Stimulated activated CD8-positive, alpha-beta memory T cell treated with anti-CD3 and anti-CD28 coated beads, Interleukin-12 subunit alpha, Interleukin-12 subunit beta, amount 100 ng/mL, for 4 hours (primary cell): ENCODE measurements around the gene NEK1.
"Not testable (repeated sequence)": the region's sequence is repeated elsewhere in the genome, so short reads cannot be mapped to it uniquely, and the experiment has no call there.

ENCODE experiments used
- DNase-seq: peaks from one replicate; pipeline ENCODE4 v3.0.0-alpha.2; 2020; ENCODE audit warnings: low read depth

Gene NEK1

DNA sequence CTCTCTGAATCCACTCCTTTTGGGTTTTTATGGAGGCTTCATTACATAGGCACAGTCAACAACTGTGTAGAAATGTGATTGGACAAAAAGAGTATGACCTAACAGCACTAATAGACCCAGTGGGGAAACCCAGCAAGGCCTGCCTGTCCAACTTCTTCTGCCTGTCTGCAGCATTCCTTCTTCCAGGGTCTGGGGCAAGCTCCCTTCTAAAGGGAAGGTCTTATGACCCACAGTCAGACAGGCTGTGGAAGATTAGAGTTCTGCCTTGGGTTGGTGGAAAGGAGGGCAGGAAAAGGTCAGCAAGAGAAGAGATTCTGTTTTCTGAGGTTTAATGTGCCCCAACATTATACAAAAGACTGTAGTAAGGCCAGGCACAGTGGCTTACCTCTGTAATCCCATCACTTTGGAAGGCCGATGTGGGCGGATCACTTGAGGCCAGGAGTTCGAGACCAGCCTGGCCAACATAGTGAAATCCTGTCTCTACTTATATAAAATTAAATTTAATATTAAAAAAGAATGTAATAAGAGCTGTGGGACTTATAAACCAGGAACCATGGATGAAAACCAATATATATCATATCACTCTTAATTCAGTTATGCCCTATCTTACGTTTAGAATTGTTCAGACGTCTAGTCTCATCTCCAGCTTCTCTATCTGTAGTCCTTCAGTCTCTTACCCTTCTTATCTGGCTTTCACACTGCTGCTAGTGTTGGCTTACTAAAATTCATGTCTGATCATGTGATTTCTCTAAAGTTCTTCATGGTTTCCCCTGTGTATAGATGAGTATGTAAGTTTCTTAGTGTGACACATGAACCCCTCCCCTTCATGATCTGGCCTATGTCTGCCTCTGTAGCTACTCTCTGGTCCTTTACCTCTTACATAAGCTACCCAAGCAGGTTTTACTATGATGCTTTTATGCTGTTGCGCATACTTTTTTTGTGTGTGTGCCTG is 14.2 kb upstream of the NEK1 start:
- DNase-seq: no peak

DNA sequence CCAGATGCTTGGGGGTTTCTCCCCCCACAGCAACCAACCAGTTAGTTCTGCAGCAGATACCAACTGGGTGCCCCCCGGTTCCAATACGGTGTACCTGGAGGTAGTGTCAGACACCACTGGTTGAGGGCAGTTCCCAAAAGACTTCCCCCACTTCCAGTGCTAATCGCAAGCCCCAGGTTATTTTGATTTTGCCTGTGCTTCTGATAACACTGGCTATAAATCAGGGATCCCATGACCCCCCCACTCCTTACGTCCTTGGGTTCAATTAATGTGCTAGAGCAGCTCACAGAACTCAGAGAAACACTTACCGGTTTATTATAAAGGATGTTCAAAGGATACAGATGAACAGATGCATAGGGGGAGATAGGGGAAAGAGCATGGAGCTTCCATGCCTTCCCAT is 13.5 kb upstream of the NEK1 start:
- DNase-seq: no peak

DNA sequence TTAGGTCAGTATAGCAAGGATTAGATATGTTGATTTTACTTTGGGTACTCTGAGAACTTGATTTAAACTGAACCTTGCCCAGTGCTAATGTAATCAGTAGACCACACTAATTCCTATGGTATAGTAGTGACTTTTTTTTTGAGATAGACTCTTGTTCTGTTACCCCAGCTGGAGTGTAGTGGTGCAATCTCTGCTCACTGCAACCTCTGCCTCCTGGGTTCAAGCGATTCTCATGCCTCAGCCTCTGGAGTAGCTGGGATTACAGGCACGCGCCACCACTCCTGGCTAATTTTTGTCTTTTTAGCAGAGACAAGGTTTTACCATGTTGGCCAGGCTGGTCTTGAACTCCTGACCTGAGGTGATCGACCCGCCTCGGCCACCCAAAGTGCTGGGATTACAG is 11.6 kb upstream of the NEK1 start:
- DNase-seq: not testable (repeated sequence)

DNA sequence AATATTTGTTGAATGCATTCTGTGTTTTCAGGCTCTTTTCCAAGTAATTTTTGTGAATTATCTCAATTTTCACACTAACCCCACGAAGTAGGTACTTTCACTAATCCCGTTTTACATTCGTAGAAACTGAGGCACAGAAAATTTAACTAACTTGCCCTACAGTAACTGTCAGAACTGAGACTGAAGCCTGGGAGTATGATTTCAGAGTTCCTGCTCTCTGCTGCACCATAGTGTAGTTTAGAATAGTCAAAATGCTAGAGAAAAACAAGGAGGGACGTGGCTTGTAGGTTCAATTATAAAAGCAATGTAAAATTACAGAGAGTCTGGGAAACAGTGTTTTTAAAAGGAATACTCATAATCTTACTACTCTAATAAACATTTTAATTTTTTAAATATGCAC is 10.2 kb upstream of the NEK1 start:
- DNase-seq: no peak

DNA sequence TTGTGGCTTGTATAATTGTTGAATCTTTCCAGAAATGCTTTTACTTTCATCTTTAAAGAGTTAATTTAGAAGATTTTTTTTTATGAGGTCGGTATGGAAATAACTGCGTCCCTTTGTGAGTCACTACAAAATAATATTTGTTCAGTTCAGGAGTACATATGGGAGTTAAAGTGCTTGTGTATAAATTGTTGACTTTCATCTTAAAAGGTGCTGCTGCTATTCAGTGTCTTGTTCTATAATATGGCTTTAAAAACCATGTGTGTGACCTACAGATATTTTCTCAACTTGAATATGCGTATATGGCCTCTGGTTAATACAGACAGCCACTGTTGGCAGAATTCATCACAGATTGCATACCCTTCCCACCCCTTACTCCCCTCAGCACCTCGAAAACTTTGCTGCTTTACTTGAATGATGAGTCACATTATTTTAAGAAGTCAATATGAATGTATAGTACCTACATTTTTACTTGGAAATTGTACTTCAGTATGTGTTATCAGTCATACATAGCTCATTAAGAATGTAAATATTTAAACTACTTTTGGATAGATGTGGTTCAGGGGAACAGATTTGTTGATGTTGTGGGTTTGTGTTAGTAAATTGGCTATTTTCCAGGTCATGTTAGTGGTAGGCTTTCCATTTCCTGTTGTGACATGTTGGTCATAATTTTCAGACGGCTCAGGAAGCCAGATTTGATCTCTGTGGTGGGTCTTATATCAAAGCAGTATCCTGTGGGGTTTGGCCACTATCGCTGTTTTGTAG is 9.5 kb upstream of the NEK1 start:
- no peak for DNase-seq

DNA sequence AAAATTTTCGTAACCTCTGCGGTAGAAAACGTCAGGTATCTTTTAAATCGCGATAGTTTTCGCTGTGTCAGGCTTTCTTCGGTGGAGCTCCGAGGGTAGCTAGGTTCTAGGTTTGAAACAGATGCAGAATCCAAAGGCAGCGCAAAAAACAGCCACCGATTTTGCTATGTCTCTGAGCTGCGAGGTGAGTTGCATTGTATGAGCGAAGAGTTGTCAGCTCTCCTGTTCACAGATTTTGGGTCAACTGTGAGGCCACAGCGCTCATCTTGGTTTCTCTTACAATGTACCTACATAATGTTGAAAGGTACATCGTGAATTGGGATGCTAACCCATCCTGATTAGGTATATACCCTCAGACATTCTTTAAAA is 8.5 kb upstream of the NEK1 start:
- DNase-seq: no peak

DNA sequence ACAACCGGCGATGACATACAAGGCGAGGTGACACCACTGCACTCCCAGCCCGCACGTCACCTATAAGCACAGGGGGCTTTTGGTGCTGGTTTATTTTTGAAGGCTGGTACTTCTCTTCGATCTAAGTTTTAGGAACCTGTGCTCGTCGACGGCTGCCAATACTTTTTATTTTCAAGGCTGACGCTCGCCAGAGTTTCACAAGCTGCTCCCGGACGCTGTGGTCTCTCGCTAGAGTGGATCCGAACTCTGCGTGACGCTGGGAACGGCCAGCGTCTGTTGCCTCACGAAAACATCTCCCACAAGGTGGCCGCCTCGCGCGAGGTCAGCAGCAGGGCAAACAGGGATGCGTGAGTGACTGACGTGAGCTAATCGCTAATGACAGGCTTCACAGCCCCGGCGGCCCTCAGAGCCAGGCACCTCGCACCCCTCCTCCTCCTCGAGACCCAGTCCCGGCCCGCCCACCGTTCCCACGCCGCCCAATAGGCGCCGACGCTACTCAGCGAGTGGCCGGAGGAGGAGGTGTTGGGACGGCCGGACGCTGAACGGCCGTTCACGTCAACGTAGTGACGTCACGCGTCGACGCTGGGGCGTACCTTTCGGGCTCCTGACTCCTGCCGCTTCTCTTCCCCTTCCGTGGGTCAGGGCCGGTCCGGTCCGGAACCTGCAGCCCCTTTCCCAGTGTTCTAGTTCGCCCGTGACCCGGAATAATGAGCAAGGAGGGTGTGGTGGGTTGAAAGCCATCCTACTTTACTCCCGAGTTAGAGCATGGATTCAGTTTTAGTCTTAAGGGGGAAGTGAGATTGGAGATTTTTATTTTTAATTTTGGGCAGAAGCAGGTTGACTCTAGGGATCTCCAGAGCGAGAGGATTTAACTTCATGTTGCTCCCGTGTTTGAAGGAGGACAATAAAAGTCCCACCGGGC is 7.8 kb upstream of the NEK1 start, which contains the start of gene CLCN3:
CLCN3 (plus strand) TSS at position 621 of the 922 bp plus-strand sequence. CDS start 15,351 bp downstream, outside the sequence.
- DNase-seq: peak; percentile 83

DNA sequence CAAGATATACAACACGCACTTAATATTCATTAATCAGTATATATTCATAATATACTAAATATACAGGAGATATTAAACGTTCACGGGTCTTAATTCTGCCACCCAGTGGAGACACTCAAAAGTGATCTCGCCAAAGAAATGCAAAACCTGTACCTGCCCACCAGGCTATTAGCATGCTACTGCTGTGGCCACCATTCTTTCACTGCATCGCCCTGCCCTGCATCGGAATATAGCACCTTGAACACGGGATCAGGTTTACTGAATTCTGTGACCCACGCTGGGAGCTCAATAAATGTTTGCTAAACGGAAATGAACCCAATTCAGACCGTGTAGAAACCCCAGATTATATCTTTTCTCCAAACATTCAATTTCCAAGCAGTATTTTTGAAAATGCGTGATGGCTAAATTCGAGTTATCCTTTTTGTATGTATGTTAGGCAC is 7.2 kb upstream of the NEK1 start:
- no peak for DNase-seq

DNA sequence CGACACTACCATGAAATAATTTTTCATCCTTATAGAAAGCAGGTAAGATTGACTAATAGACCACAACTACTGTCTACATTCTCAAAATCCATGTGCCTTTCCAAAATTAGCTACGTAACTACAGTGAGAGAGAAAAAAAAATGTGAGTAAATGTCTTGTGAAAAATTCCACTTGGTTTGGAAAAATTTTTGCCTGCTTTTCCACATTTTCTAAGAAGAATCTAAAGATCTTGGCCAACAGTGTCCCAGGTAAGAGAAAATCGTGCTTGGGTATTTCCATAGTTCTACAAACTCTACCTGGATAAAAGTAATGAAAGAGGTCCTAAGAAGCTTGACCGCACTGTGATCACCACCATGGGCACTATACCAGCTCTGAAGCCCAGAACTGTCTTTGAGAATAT is 6.6 kb upstream of the NEK1 start:
- DNase-seq: no peak

DNA sequence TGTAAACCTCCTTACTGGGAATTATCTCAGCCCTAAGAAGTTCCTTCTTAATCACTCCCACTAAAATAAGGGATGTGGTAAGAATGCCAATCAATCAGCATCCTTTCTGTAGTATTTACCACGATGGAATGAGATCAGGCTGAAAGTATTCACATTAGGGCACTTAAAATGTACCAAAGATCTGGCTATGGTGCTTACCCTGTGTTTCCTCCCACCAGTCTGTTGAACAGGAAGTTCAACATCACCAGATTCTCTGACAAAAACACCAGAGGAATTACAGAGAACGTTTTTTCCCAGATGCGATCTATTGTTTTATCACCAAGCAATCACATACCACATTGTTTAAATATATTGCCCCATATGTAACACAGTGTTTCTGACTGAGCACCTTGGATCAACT is 5.9 kb upstream of the NEK1 start:
- DNase-seq: no peak

DNA sequence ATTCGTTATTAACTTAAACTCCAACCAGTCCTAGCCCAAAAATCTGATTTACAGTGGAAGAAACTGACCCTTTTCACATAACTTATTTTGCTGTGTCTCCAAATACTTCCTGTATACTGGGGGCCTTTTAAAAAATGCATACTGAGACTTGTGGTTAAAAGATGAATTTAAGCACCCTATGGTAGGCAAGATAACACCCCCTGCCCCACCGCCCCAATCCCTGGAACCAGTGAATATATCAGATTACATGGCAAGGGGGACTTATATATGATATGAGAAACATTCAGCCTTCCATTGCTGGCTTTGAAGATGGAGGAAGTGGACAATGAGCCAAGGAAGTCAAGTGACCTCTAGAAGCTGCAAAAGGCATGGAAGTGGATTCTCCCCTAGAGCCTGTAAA is 4.9 kb upstream of the NEK1 start:
- DNase-seq: no peak

DNA sequence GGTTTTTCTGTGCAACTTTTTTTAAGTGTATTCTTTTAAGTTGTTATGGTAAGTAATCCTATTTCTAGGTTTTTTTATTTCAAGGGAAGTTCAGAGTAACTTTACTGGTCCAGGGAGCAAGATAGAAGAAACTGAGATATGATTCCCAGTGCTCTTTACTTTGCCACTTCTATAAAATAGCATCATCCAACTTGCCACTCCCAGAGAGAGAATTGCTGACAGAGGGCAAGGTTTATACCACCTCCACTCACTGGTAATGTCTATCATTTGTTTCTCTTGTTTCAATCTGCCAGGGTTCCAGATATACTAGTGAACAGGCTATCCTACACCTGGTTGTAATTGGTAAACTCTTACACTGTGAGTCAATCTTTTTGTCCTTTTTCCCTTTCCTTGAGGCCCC is 4.5 kb upstream of the NEK1 start:
- no peak for DNase-seq

DNA sequence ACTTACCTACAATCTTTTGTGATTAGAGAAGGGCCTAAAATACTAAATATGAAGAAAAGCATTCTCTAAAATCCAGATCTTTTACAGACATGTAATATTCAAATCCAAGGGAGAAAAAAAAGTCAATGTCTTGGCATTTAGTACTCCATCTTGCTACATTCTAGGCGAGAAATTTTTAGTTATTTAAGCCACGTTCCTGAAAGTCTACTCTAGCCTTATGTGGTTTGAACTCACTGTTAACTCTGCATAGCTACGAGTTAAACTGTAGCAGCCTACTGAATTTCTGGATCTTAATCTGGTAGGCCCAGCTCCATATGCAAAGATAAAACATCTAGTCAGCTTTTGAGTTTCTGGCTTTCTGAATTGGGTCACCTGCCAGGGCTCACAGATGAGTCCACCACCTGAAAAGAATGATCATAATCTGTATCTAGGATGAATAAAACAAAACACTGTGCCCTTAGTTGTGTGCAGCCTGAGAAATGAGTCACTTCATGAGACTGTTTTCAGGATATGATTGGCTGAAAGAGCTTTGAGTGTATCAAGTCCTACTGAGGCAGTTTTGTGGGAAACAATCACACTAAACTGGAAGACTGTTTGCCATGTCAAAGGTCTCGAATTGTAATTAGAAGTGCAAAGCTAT is 3.2 kb upstream of the NEK1 start:
- DNase-seq: no peak

DNA sequence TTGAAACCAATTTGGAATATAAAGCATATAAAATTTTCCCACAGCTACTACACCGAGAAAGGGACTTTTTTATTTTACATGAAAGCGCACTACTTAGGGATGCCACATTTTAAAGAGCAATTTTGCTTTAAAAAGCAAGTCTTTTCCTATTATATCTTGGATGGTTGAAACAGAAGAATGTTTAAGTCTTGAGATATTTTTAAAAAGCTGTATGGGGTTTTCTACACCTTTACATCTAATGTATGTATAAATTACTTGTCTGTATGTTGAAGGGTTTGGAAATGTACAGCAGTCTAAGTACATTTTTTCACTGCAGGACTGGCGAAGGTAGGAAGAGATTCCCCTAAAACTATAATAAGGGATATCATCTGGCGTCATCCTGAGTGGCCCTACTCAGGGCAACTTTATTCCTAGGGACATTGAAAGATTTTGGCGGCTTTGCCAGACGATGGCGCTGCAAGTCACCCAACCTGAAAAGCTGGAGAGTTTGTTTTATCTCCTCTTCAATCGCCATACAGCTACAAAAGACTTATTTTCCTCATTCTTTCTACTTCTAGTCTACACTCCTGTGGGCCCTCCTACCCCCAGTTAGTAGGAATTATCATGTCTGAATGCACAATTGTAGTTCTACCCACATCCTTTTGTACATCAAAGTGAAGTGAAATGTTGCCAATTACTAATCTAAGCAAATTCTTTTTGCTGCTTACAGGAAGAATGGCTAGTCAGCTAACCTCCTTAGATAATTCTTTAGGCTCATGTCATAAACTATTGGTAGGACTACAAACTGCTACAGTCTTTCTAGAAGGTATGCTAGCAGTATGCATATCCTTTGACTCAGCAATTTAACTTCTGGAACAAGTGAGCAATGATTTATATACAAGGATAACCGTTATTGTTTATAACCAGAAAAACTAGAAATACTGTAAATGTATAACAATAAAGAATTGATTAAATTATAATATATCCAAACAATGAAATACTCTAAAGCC is 782 bp upstream of the NEK1 start:
- DNase-seq: peak; percentile 43

DNA sequence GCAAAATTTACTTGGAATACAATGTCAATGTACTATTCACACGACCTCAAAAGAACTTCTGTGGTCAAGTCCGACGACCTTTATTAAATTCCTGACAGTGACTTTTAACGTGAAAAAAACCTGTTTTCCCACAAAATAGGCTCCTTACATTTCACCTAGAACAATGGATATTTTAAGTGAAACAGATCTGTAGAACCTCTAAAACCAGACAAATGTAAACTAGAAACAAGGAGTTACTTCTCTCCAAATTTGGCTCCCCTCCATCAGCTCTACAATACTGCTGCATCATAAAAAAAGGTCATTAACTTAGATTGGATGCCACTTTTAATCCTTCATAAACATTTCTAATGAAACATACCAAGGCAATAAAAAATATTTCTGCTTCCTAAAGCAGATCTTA is 1.2 kb downstream of the NEK1 start:
- DNase-seq: no peak

DNA sequence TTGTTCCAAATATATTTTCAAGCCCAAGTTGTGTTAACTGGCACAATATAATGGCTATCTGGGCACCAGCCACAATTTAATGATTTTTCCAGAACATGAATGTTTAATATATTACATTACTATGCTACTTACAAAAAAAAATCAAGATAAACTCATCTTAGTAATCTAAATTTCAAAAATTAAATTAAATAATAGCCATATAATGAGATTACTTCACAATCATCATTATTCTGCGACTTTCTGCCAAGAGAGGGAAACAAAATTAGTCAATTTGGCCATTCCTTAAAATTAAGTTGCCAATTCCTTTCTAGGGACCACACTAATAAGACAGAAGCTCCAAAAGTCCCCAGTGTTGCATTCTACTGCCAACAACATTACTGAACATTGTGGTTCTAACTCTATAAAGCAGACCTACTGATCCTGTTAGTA is 7.5 kb downstream of the NEK1 start:
- no peak for DNase-seq

DNA sequence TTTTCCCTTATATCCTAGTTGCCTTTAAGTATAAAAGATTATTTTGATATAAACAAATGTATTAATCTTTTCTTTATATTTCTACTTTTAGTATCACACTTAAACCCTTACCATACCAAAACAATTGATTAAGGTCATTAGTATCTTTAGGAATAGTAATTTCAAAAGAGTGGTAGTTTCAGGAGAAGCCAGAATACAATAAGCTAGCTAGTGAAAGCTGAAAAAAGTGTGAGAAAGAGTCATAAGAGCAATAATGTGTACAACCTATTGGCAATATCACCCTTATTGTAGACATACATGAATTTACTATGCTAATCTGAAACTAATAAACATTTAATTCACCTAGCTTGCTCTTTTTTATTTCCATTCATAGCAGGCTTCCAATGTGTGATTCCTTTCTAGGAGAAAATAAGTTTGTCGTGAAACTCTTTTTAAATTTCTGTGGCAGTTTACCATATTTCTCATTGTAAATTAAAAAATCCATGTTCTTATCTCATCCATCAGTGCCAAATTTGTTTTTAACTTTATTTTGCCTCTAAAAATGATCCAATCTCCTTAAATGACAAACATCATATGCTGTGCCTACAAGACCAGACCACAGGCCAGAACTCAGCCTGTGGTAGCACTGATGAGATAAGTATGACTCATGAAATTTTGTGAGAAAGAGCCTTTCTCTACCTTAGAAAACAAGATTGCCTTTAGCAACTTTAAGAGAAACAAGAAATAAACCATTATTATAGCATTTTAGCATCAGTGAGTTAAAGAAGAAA is 8.1 kb downstream of the NEK1 start:
- no peak for DNase-seq

DNA sequence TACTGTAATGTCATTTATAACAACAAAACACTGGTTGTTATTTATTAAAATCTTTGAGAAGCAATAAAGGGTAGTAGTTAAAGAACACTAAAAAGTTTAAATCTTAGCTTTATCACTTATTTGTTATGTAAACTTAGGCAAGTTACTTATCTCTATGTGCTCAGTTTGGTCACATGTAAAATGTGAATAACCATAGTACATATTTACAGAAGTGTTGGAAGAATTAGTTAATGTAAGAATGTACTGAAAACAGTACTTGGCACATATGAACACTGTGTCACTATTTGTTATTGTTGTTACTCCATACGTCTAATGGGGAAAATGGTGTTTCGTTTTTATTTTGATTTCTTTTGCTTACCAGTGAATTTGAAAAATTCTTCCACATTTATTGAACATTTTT is 9.1 kb downstream of the NEK1 start:
- DNase-seq: no peak

DNA sequence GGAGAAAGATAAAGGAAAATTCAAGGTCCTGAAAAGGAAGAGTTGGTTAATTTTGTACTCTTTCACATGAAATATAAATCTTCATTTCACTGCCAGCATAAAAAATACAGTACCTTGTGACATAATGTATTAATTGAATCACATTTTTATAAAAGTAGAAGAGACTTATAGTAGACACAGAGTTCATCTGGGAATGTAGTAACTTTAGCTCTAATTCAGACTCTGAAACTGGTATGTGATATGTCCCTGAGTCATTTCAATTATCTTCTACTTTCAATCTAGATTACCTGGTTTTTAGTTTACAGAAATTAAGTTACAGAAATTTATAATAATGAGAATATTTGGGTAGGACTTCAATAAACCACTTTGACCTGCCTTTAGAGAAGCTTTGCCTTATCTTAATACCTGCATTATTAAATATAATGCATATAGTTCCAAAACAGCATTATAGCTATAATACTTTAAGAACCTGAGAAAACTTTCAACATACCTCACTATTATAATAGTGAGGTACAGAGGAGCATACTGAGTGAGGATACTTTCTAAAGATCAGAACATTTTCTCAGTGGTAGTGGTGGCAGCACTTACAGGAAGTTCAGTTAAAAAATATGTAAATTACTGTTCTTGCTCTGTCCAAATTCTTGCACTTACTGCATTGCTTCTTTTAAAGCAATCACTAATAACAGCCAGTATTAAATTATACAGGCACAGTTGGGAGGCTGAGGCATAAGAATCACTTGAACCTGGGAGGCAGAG is 11.2 kb downstream of the NEK1 start:
- no peak for DNase-seq
